Keratinocyte (primary cell): ENCODE data around the gene NEB. TPM values are rescaled to one million over a fixed set of nuclear protein-coding genes. Genes with fewer than 3 reads are reported as not detected.

ENCODE experiments used
- DNase-seq: peaks from one replicate; pipeline ENCODE4 v3.0.0-alpha.2; 2011; ENCODE audit warnings: low read depth, missing footprints, low spot score
- FAIRE-seq: peaks from 2 replicates; lab custom pipeline; 2011; peaks lifted over from hg19 to GRCh38; lab: Jason Lieb, UNC
- H2AFZ ChIP-seq: 2 replicates; pipeline ENCODE4 v1.6.0; 2012; ENCODE audit warnings: low read length, control low read depth, inconsistent platforms; ENCODE audit not compliant: control insufficient read depth
- H3K27ac ChIP-seq: 2 replicates; pipeline ENCODE4 v1.5.1; 2011; ENCODE audit warnings: low read length; ENCODE audit not compliant: control insufficient read depth, insufficient read depth
- H3K27me3 ChIP-seq: 3 replicates; pipeline ENCODE4 v1.6.0; 2011; ENCODE audit warnings: low read length; ENCODE audit not compliant: control insufficient read depth, insufficient read depth; ENCODE audit errors: extremely low read depth
- H3K36me3 ChIP-seq, 2 experiments: 2 replicates in 1 of 2; 3 replicates in 1 of 2; pipeline ENCODE4 v1.5.1; 2011; ENCODE audit warnings: low read length in 2 of 2, mild to moderate bottlenecking in 1 of 2; ENCODE audit not compliant: control insufficient read depth in 2 of 2, insufficient read depth in 2 of 2; ENCODE audit errors: extremely low read depth in 1 of 2
- H3K4me1 ChIP-seq: 3 replicates; pipeline ENCODE4 v1.5.1; 2011; ENCODE audit warnings: low read length; ENCODE audit not compliant: control insufficient read depth, insufficient read depth; ENCODE audit errors: extremely low read depth
- H3K4me2 ChIP-seq: 3 replicates; pipeline ENCODE4 v1.6.0; 2011; ENCODE audit warnings: low read depth, low read length; ENCODE audit not compliant: control insufficient read depth, insufficient read depth; ENCODE audit errors: extremely low read depth
- H3K4me3 ChIP-seq, 3 experiments: fragments of 200-600 bp in 1 of 3; sonication (generic) in 1 of 3; 2 replicates in 2 of 3; 3 replicates in 1 of 3; pipeline ENCODE4 v1.5.1; 2011 to 2016; ENCODE audit warnings: low read length in 3 of 3, mild to moderate bottlenecking in 3 of 3, control low read depth in 2 of 3, inconsistent platforms in 1 of 3, low read depth in 1 of 3, mixed read lengths in 1 of 3, mixed run types in 1 of 3, moderate library complexity in 1 of 3; ENCODE audit not compliant: control insufficient read depth in 2 of 3, insufficient read depth in 2 of 3; ENCODE audit errors: extremely low read depth in 1 of 3
- H3K79me2 ChIP-seq: 2 replicates; pipeline ENCODE4 v1.6.0; 2012; ENCODE audit warnings: low read length; ENCODE audit not compliant: control insufficient read depth, insufficient read depth
- H3K9ac ChIP-seq: 3 replicates; pipeline ENCODE4 v1.6.0; 2011; ENCODE audit warnings: low read length; ENCODE audit not compliant: control insufficient read depth, insufficient read depth; ENCODE audit errors: extremely low read depth
- H3K9me1 ChIP-seq: 3 replicates; pipeline ENCODE4 v1.6.0; 2011; ENCODE audit warnings: low read length; ENCODE audit not compliant: control insufficient read depth, insufficient read depth; ENCODE audit errors: extremely low read depth
- H3K9me3 ChIP-seq: 2 replicates; pipeline ENCODE4 v1.5.1; 2012; ENCODE audit warnings: low read depth, low read length; ENCODE audit not compliant: control insufficient read depth
- H4K20me1 ChIP-seq: 3 replicates; pipeline ENCODE4 v1.6.0; 2011; ENCODE audit warnings: low read length; ENCODE audit not compliant: control insufficient read depth, insufficient read depth; ENCODE audit errors: extremely low read depth
- CTCF ChIP-seq, 3 experiments: IDR thresholded peaks in 1 of 3; conservative IDR thresholded peaks in 1 of 3; optimal IDR thresholded peaks in 1 of 3; 2 replicates in 2 of 3; 3 replicates in 1 of 3; pipeline versions ENCODE3 to v1.5.1; 2011; ENCODE audit warnings: low read length in 3 of 3, mild to moderate bottlenecking in 3 of 3, moderate library complexity in 2 of 3, control low read depth in 1 of 3, inconsistent platforms in 1 of 3; ENCODE audit not compliant: insufficient read depth in 2 of 3; ENCODE audit errors: extremely low read depth in 1 of 3
- EZH2 ChIP-seq: IDR thresholded peaks from one replicate; pipeline ENCODE4 v1.6.1; 2012; ENCODE audit warnings: inconsistent platforms, mild to moderate bottlenecking, low read length, moderate library complexity
- dilution Hi-C: fragments of 300-500 bp; cut with MboI; formaldehyde crosslinking; loops from one replicate; pipeline ENCODE4 v1.7.0; 2020; ENCODE audit warnings: low sequenced_read_pairs; ENCODE audit not compliant: extremely low pct_ligation_motif_present
- polyA plus RNA-seq, 5 experiments: library from polyadenylated mRNA; depleted of rRNA in 3 of 5; stranded (reverse) in 3 of 5; stranded (forward) in 1 of 5; unstranded in 1 of 5; fragments of >200 nt; gene quantifications; 1 replicate in 1 of 5; 2 replicates in 3 of 5; 3 replicates in 1 of 5; pipeline versions ENCODE4 v1.2.1 to v1.2.3, GENCODE V29; 2011 to 2012; ENCODE audit warnings: missing spikeins in 2 of 5, low read depth in 1 of 5, low replicate concordance in 1 of 5

The NEB gene
- polyA plus RNA-seq, 1 donor (not counting 4 experiments of a cell fraction or from before 2014, with no cell fraction given): 0.67 TPM

- Histone ChIP-seq H3K9me1 (no peaks in the 10 kb centered on the region), H3K9ac (no peak overlapping the region), H3K4me2 (no peak overlapping the region), H2AFZ (no peak overlapping the region), H3K36me3 (no peaks in the 10 kb centered on the region), H3K4me3 (no peak overlapping the region), H3K27ac (no peak overlapping the region), H3K4me1 (no peaks in the 10 kb centered on the region), H3K9me3 (no peaks in the 10 kb centered on the region), H4K20me1 (no peaks in the 10 kb centered on the region), H3K27me3 (no peaks in the 10 kb centered on the region), H3K79me2 (no peaks in the 10 kb centered on the region)
- dilution Hi-C loops: no loop called here
- TF ChIP-seq EZH2 (no peak), CTCF (optimal IDR thresholded peaks at IDR 0.05 in 1 of 3, IDR thresholded peaks at IDR 0.05 in 1 of 3, conservative IDR thresholded peaks at IDR 0.05 in 1 of 3; ENCODE audit: extremely low read depth in 1 of 3, insufficient read depth in 2 of 3, low read length in 3 of 3) (no peak)
- no peak for FAIRE-seq
- DNase-seq: no peak
Observed at GRCh38 chr2:151619337-151619989, 114.8 kb downstream of the NEB start.

GRCh38 chr2:151616760-151617339 lies 117.4 kb downstream of the NEB start:
- Histone ChIP-seq H3K4me1 (peaks cover 3% of the 10 kb centered on the region), H3K79me2 (no peaks in the 10 kb centered on the region), H4K20me1 (no peaks in the 10 kb centered on the region), H3K9me3 (no peaks in the 10 kb centered on the region), H3K36me3 (no peaks in the 10 kb centered on the region), H3K9me1 (no peaks in the 10 kb centered on the region), H3K9ac (no peak overlapping the region), H2AFZ (no peak overlapping the region), H3K4me3 (no peak overlapping the region), H3K27me3 (no peaks in the 10 kb centered on the region), H3K4me2 (no peak overlapping the region), H3K27ac (no peak overlapping the region)
- DNase-seq: no peak
- FAIRE-seq: no peak
- no peak for TF ChIP-seq EZH2
- peak in 1 of 3 experiments; percentile 9 for TF ChIP-seq CTCF (optimal IDR thresholded peaks at IDR 0.05 in 1 of 3, IDR thresholded peaks at IDR 0.05 in 1 of 3, conservative IDR thresholded peaks at IDR 0.05 in 1 of 3; ENCODE audit: extremely low read depth in 1 of 3, insufficient read depth in 2 of 3, low read length in 3 of 3)
- dilution Hi-C loops: no loop called here
